Stimulated activated CD4-positive, alpha-beta T cell treated with anti-CD3 and anti-CD28 coated beads, Interleukin-12 subunit alpha, Interleukin-12 subunit beta, amount 100 ng/mL, for 24 hours (primary cell): Measurements from ENCODE around the gene GTF2IRD1.
"Not testable (repeated sequence)": the region's sequence is repeated elsewhere in the genome, so short reads cannot be mapped to it uniquely, and the experiment has no call there.

Experiments used
- DNase-seq, 2 experiments: peaks; one replicate each; pipeline ENCODE4 v3.0.0-alpha.2; 2020; ENCODE audit warnings: low read depth in 2 of 2

Gene GTF2IRD1

DNA sequence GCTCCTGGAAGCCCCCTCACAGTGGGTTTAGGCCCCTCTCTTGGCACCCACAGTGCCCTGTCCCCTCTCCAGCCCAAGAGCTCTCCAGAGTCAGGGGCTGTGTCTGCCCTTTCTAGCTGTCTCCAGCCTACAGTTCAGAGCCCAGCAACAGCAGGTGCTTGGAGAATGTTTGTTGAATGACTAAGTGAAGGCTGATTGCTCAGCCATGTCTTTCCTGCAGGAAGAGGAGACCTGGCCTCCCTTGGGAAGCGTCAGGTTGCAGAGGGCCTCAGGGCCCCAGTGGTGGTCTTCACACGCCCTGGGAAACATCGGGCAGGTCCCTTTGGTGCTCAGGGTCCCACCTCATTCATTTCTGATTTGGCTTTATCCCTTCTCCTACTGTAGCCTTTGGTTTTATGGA is 62.5 kb downstream of the GTF2IRD1 start:
- DNase-seq = no peak

DNA sequence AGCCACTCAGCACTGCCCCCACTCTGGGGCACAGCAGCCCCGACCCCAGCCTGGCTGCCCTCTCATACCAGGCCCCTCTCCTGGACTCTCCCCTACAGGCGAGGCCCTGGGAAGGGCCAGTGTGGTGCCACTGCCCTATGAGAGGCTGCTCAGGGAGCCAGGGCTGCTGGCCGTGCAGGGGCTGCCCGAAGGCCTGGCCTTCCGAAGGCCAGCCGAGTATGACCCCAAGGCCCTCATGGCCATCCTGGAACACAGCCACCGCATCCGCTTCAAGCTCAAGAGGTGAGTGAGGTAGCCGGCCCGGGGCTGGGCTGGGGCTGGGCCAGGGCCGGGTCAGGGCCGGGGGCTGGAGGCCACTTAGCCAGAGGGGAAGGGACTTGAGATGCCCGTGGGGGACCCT is 64.3 kb downstream of the GTF2IRD1 start:
- DNase-seq = no peak

DNA sequence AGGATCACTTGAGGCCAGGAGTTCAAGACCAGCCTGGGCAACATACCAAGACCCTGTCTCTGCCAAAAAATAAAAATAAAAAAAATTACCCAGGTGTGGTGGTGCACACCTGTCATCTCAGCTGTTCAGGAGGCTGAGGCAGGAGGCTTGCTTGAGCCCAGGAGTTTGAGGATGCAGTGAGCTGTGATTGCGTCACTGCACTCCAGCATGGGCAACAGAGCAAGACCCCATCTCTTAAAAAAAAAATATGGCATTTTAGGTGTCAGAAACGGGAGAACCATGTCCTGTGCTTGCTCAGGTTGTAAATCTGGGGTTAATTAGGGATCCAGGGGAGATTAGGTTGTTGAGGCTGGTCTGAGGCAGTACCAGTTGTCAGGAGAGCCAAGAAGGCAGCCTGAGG is 64.9 kb downstream of the GTF2IRD1 start:
- no peak for DNase-seq

DNA sequence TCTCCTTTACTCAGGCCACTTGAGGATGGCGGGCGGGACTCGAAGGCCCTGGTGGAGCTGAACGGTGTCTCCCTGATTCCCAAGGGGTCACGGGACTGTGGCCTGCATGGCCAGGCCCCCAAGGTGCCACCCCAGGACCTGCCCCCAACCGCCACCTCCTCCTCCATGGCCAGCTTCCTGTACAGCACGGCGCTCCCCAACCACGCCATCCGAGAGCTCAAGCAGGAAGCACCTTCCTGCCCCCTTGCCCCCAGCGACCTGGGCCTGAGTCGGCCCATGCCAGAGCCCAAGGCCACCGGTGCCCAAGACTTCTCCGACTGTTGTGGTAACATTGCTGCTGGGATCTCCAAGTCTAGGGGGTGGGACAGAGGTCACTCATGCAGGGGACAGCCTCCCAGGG is 65.7 kb downstream of the GTF2IRD1 start:
- no peak for DNase-seq

DNA sequence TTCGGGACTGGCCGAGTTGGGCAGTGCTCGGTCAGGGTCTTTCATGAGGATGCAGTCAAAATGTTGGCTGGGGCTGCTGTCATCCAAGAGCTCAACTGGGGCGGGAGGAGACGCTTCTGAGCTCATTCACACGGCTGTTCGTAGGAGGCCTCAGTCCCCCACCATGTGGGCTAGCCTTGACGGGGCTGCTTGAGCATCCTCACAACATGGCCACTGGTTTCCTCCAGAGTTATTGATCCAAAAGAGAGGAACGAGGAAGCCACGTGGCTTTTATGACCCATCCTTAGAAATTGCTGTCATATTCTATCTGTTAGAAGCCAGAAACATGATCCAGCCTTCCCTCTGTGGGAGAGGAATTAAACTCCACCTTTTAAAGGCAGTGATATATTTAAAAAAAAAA is 68.1 kb downstream of the GTF2IRD1 start:
- no peak for DNase-seq

DNA sequence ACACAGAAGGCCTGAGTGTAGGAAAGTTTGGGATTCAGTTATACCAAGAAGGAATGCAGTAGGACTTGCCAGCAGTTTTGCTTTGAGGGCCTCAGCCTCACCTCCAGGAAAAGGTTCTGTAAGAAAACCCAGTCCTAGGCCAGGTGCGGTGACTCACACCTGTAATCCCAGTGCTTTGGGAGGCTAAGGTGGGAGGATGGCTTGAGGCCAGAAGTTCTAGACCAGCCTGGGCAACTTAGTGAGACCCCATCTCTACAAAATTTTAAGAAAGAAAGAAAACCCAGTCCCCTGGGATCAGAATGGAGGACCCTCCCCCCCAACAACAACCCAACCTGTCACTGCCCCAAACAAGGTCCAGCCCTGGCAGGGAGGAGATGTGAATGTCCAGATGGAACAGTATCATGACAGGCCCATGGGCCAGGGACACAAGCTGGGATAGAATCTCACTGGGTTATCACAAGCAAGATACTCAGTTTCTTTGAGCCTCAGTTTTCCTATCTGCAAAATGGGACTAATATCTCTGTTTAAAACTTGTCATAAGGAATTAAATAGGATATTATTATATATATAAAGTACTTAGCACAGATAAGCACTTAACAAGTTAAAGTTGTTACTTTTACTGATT is 68.7 kb downstream of the GTF2IRD1 start:
- DNase-seq = no peak

DNA sequence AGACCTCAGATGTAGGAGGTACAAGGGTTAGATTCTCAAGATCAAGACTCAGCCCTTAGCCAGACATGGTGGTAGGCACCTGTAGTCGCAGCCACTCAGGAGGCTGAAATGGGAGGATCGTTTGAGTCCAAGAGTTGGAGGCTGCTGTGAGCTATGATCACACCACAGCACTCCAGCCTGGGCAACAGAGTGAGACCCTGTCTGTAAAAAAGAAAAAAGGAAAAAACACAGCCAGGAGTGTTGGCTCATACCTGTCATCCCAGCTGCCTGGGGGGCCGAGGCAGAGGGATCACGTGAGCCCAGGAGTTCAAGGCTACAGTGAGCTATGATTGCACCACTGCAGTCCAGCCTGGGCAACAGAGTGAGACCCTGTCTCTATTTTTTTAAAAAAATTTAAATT is 69.3 kb downstream of the GTF2IRD1 start:
- DNase-seq = no peak

DNA sequence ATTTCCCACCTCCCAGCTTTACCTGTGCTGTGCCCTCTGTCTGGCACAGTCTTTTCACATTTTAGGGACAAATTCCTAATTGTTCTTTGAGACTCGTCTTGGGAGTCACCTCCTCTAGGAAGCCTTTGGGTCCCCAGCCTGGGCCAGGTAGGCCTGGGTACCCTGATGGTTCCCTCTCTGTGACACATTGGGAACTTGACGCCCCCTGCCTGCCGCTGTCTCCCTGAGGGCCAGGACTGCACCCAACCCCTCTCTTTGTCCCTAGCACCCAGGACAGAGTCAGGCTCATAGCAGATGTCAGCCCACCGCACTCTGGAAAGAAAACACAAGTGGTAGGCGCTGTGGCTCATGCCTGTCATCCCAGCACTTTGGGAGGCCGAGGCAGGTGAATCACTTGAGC is 71.4 kb downstream of the GTF2IRD1 start:
- DNase-seq = no peak

DNA sequence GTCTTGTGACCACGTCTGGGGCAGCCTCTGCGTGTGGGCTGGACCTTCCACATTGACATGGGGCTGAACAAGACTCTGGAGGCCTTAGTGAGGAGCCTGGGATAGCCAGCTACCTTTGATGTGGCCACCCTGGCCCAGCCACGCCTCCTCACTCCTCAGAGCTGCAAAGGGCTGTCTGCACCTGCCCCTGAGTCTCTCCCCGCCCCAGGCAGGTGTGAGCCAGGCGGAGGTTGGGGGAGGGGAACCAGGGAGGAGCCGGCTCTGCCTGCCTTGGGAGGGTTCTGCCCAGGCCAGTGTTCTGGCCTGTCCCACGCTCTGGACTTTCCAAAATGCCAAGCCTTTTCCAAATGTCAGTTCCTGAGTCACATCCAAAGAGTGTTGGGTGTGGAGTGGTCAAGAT is 72.2 kb downstream of the GTF2IRD1 start:
- no peak for DNase-seq

DNA sequence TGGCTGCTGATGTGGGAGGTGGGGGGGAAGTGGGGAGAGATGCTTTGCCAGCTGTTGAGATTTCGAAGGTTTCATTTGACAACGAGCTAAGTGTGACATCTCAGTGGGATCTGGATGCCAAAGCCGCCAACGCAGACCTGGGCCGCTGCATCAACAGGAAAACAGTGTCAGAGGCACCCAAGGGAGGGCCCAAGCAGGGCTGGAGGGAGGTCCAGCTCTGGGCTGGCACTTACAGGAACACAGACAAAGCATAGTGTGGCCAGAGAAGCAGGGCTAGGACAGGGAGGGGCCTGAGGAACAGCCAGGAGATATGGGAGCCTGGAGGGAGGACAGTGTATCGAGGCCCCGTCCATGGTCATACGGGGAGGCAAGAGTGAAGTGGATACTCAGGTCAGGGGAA is 73.1 kb downstream of the GTF2IRD1 start:
- DNase-seq = no peak

DNA sequence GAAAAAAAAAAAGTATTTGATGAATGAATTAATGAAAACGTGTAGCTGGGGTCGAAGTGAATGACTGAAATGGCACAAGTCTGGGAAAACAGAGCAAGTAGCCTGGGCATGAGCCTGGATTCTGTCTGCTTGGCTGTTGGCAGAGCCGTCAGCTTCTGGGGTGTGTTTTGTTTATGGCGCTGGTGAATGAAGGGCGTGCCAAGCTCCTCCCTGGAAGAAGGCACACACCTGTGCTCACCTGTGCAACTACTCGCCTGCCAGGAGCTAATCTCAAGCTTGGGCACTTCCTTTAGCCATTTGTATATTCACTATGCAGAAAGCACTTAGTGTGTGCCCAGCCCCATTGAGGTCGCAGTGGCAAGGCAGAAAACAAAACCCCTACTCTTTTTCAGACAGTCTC is 74.1 kb downstream of the GTF2IRD1 start:
- no peak for DNase-seq

DNA sequence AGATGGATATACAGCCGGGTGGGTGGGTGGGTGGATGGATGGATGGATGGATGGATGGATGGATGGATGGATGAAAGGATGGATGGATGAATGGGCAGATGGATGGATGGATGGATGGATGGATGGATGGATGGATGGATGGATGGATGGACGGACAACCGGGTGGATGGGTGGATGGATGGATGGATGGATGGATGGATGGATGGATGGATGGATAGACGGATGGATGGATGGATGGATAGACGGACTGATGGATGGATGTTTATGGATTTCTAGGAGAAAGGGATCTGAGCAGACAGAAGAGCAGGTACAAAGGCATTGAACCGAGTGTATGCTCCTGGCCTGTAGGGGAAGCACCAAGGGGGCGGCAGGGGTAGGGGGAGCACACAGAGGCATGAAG is 75.1 kb downstream of the GTF2IRD1 start:
- not testable (repeated sequence) for DNase-seq

DNA sequence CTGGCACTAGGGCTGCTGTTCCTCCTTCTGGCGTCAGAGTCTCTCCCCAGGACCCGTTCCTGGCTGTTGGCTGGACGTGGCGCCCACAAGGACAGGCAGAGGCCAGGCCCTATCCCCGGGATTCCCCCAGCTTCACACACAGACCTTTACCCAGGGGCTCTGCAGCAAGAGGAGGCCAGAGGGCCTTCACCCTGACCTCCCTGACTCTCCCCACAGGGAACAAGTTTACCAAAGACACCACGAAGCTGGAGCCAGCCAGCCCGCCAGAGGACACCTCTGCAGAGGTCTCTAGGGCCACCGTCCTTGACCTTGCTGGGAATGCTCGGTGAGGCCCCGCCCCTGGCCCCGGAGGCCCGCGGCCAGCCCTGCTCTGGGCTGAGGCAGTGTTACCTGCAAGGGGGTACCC is 82.2 kb downstream of the GTF2IRD1 start:
- no peak for DNase-seq

DNA sequence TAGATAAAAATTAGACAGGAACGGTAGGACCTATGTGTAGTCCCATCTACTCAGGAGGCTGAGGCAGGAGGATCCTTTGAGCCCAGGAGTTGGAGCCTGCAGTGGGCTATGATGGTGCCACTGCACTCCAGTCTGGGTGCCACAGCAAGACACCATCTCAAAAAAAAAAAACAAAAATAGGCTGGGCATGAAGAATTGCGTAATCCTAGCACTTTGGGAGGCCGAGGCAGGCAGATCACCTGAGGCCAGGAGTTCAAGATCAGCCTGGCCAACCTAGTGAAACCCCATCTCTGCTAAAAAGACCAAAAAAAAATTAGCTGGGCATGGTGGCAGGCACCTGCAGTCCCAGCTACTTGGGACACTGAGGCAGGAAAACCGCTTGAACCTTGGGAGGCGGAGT is 88.2 kb downstream of the GTF2IRD1 start:
- DNase-seq = not testable (repeated sequence)

DNA sequence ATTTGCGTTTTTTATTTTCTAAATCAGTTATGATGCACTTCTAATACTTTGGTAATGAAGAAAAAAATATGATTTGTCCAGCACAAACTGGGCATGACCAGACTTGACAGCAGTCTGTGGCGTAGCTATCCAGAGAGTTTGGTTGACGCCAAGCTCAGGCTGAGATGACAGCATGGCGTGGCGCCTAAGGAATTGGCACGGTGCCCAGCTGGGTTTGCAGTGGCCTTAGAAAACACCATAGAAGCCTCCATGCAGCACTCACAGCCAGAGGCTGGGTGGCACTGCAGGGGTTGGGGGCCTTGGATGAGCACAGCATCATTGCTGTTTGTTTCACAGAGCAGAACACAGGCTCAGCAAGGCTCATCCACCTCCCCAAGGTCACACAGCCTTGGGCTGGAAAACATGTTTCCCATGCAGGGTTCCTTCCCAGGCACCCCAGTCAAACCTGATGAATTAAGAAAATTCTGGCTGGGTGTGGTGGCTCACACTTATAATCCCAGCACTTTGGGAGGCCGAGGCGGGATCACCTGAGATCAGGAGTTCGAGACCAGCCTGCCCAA is 88.9 kb downstream of the GTF2IRD1 start:
- DNase-seq = no peak

DNA sequence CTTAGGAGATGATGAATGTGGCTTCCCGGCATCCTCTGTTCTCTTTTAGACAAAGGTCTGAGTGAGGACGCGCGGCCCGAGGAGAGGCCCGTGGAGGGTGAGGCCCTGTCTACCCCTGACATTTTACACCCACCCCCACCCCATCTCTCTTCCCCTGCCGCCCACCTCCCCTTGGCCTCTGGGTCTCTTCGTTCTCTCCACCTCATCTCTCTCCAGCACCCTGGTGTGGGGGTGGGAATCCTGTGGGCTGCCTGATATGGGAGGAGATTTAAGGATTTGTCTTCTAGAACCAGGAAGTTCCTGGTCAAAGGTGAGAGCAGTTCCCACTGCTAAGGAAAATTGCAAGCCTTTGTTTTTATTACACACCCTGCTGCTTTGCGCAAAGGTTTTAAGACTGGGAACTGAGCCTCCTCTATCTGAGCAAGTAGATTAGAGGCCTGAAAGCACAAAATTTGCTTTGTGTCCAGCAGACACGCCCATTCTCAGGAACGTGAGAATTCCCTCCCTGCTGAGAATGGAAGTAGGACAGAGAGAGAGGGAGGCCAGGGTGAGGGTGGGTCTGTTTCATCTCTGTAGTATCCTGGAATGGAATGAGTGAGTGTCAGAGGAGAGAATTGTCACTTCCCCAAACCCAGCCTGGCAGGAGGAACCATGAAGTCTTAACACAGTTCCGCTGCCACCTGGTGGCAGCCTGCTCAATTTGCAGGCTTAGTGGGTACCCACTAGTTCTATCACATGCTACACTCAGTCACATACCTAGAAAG is 91.2 kb downstream of the GTF2IRD1 start:
- DNase-seq = peak in 1 of 2 experiments; percentile 34

DNA sequence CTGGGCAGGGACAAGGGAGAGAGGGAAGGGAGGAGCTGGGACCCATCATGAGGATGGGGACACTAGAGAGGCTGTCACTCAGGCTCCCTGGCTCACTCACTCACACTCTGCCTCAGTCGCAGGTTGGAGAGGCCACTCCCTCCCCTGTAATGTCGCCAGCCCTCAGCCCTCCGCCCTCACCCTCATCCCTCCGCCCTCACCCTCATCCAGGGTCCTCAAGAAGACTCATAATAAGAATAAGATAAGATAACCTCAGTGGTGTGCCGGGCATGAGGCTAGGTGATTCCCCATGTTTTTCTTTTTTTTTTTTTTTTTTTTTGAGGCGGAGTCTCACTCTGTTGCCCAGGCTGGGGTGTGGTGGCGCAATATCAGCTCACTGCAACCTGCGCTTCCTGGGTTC is 92.2 kb downstream of the GTF2IRD1 start:
- no peak for DNase-seq

DNA sequence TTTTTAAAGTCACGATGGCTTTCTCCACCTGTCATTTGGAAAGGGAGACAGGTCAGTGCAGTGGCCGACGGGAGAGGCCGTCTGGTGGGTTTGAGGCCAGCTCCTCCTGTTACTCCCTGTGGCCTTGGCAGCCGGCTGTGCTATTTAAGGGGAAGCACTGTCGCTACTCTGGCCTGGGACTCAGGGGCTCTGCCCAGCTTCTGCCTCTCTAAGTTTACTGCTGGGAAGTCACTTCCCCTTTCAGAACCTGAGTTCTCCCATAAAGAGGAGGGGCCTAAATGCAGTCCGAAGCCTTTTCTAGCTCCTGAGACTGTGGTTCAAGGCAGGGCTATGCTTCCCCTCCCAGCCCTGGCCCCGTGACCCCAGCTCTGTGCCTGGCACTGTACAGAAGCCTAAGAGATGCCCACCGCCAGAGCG is 99.9 kb downstream of the GTF2IRD1 start:
- not testable (repeated sequence) for DNase-seq

DNA sequence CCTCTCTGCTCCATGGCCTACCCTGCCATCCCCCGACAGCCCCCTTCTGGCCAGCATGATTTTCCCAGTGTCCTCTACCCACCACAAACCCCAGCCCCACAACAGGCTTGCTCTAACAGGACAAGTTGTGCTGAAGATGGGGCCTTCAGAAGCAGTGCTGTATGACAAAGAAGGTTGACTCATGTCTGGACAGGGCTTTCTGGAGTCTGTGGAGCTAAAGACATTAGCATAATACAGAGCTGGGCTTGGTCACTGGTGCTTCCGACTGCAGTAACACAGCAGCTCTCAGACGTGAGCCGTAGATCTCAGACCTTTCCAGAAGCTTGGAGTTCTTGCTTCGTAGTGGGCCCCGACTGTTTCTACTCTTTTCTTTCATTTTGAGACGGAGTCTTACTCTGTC is 100.5 kb downstream of the GTF2IRD1 start:
- no peak for DNase-seq

DNA sequence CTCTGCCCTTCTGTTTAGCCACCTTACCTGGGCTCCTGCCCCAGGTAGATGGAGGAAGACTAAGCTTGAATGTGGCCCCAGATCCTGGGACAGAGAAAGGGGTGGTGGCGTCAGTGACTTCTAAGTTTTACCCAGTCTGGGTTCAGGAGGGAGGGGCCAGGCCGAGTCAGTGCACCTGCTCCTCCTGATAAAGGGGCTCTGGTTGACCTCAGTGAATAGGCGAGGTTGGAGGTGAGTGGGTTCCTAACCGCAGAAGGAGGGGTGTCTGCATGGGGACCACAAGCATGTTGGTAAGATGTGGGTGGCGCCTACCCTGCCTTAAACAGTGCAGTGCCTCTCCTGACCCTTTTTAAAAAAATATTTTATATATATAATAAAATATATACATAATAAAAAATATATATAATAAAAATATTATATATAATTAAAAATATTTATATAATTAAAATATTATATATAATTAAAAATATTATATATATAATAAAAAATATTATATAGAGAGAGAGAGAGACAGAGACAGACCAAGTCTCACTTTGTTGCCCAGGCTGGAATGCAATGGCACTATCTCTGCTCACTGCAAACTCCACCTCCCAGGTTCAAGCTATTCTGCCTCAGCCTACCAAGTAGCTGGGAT is 106.5 kb downstream of the GTF2IRD1 start:
- no peak for DNase-seq

DNA sequence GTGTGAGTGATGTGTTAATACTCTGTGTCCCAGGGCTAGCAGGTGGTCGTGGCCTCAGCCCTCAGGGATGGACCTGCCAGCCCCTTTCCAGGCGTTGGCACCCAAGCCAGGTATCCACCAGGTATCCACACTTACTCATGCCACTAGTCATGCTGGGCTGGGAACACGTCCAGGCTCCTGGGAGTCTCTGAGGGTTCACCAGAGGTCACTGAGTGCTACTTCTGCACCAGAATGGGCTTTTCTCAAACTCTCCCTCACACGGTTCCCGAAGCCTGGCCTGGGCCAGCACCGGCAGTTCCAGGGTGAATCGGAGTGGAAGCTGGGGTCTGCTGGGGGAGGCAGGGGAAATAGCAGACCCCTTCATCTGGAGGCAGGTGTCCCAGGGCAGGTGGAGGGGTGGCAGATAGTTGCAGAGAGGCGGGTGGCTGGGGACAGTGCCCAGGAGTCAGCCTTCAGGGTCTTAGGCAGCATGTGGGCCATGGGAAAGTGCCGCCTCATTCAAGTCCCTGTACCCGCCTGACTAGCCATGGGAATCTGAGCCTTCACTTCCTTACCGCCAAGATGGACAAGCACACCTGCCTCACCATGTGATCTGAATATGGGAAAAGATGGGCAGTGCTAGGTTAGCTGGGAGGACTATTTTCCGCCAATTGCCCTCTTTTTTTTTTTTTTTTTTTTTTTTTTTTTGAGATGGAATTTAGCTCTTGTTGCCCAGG is 108.3 kb downstream of the GTF2IRD1 start:
- no peak for DNase-seq

DNA sequence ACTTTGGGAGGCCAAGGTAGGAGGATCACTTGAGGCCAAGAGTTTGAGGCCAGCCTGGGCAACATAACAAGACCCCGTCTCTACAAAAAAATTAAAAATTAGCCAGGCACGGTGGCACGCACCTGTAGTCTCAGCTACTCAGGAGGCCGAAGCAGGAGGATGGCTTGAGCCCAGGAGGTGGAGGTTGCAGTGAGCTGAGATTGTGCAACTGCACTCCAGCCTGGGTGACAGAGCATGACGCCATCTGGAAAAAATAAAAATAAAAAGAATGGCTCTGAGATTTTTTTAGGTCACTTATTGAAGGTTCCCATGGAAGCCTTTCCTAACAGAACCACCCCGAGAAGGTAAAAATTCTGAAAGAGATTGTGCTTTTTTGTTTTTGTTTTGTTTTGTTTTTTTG is 109.9 kb downstream of the GTF2IRD1 start:
- DNase-seq = not testable (repeated sequence)
